GM18873 (cell line): ENCODE data around the gene PAIP2.
"Not testable (repeated sequence)": the region's sequence is repeated elsewhere in the genome, so short reads cannot be mapped to it uniquely, and the experiment has no call there.

Experiments used
- ATAC-seq: cut with Tn5 transposase; IDR thresholded peaks from one replicate; pipeline ENCODE4 v1.9.1; 2021; ENCODE audit warnings: mild to moderate bottlenecking, moderate library complexity, moderate number of reproducible peaks; ENCODE audit not compliant: unreplicated experiment, low FRiP score

The PAIP2 gene, protein sequence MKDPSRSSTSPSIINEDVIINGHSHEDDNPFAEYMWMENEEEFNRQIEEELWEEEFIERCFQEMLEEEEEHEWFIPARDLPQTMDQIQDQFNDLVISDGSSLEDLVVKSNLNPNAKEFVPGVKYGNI

DNA sequence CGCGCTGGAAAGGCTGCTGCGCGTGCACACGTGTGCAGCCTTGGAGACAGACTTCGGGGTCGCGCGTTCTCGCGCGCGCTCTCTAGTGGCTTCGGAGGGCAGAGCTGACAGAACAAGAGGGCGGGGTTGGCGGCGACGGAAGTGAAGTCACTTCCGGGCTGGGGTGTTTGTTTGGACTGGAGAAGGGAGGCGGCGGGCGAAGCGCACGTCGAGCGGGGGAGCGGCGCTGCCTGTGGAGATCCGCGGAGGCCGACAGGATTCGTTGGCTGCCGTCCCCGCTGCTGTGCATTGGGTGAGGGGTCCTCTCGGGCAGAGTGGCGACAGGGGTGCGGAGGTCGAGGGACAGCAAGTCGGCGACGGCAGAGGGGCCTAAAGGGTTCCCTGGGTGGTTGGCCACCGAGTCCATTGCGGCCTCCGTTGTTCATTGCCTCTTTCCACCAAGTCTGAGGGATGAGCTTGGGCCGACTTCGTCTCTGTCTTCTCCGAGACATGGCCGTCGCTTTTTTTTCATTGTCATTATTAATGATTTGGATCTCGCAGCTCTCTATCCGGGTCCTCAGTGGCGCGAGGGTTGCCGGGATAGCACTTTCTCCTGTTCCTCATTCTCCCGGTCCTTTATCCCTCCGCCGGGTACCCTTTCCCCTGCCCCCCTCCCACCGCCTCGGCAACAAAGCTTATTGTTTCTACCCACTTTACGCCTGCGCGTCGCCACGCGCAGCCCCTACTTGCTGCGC, at the start of gene PAIP2:
TSS of gene PAIP2 (plus strand) at position 166 of the 734 bp plus-strand sequence. CDS start 21,931 bp downstream, outside the sequence.
- peak; percentile 87 for ATAC-seq

DNA sequence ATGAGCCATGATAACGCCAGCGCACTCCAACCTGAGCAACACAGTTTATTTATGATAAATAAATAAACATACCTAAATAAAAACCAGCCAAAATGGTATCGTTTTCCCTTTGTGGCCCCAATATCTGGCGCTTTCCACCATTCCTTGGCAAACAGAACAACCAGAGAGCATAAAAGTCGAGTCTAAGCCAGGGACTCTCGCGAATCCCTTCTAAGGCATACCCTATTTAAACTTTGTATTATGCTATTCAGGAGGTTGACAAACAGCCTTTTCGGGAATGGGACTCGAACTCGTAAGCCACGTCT, 48.5 kb upstream of the PAIP2 start:
- no peak for ATAC-seq

DNA sequence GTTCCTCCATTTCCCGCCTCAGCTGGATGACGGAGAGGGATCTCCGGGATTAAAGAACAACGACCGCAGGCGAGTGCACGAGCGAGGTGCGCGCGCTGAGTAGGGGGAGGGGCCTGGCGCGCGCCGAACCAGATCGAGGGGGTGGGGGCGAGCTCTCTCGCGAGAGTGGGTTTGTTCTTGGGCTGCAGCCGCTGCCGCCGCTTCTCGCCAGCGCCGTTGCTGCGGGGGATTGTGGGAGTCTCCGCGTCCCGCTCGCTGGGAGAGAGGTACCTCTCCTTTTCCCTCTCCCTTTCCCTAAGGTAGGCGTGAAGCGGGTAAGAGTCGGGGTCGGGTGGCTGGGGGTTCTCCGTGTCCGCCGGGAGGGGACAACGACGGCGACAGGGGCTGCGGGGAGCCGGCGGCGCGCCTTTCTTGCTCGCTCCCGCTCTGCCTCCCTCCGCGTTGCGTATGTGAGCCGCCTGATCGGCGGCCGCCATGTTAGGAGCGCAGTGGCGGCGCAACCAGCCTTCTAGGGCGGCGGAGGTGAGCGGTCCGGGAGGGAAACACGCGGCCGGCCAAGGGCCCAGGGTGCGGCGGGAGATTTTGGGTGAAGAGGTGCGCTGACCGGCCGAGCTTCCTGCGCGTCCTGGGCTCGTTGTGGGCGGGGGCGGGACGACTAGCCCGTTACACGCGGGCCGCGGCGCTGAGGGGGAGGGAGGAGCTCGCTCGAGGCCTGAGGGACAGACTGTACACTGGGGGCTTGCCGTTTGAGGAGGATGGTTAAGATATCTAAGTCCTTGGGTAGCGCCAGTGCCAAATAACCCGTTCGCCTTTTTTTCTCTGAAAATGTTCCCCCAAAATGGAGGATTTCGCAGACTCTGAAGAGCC, 47.9 kb upstream of the PAIP2 start, which contains the start of gene MATR3:
TSS of gene MATR3 (plus strand) at position 234 of the 867 bp plus-strand sequence. CDS start 13,676 bp downstream, outside the sequence.
- ATAC-seq: peak; percentile 57

DNA sequence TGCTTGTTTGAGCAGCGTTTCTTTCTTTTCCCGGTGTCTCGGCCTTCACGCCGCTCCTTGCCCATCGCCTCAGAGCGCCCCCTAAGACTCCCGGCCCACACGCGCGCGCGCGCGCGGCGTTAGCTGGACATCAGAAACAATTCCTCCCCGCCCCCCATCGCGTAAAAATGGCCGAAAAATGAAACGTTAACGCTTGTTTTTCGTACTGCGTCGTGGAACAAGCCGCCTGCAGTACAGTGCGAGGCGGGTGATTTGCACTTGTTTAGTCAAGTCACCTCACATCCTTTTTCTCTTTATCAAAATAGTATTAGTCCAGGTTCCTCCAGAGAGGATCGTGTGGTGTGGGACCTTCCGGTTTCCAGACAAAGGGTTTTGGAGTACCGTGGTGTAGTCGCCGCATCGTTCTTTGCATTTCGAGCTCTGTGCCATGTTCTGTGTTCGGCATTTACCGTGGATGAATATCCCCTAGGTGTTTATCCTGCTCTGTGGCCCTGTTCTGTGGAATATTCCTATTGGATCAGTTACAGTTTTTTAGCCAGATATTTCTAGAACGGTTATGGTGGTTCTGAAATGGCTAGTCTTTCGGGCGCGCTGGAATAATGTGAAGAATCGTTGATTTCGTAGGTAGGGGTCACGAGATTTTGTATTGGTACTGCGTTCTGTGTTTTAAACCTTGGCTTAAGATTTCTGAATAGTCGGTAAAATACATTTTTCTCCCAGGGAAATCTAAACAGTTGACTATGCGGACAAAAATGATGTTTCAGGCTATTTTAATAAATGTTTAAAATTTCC, 47.1 kb upstream of the PAIP2 start:
- ATAC-seq: peak; percentile 21

DNA sequence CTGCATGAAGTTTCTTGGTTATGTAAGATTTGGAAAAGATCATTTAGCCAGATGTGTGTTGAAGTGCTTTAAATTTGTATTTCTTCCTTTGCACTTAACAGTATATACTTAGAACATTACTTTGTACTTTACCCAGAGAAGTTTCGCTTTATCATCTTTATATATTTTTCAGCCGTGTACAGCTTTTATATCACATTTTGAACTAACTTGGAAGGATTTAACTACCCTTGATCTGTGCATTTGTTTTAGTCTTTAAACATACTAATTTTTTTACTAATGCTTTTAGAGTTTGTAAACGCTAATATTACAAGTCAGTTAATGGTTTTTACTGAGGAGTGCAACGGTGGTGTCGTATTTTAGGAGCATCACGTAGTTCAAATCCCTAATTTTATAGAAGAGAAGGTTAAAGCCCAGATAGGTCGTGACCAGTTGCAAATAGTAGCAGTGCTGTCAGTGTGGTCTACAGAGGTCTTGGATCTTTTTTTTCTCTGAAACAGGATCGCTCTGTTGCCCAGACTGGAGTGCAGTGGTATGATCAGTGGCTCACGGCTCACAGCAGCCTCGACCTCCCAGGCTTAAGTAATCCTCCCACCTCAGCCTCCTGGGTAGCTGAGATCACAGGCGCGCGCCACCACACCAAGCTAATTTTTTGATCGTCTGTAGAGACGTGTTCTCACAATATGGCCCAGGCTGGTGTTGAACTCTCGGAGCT, 46.2 kb upstream of the PAIP2 start:
- no peak for ATAC-seq

DNA sequence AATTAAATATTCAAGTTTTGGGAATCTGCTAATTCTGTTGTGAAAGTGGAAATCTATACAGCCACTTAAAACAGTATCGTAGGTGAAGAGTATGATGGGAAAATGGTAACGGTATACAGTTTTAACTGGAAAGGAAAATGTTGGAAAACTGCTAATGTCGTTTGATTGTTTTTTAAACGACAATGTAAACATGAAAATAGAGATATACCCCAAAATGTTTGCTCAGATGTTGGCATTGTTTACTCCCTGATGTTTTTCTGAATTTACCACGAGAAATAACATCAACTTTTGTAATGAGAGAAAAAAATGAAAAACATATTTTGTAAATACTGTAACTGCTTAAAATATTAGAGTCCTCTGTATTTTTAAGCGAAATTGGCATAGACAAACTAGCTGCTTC, 45.5 kb upstream of the PAIP2 start:
- no peak for ATAC-seq

DNA sequence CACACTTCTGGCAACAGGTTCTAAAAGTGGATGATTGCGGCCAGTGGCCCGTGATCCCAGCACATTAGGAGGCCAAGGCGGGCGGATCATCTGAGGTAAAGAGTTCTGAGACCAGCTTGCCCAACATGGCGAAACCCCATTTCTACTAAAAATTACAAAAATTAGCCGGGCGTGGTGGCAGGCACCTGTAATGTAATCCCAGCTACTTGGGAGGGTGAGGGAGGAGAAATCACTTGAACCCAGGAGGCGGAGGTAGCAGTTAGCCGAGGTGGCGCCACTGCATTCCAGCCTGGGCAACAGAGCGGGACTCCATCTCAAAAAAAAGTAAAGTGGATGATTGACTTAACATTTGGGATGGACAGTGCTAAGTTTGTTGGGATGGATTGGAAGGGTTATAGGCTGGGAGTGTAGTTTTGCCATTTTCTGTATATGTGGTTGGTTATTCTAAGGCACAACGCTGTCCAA, 44.8 kb upstream of the PAIP2 start:
- ATAC-seq: no peak

DNA sequence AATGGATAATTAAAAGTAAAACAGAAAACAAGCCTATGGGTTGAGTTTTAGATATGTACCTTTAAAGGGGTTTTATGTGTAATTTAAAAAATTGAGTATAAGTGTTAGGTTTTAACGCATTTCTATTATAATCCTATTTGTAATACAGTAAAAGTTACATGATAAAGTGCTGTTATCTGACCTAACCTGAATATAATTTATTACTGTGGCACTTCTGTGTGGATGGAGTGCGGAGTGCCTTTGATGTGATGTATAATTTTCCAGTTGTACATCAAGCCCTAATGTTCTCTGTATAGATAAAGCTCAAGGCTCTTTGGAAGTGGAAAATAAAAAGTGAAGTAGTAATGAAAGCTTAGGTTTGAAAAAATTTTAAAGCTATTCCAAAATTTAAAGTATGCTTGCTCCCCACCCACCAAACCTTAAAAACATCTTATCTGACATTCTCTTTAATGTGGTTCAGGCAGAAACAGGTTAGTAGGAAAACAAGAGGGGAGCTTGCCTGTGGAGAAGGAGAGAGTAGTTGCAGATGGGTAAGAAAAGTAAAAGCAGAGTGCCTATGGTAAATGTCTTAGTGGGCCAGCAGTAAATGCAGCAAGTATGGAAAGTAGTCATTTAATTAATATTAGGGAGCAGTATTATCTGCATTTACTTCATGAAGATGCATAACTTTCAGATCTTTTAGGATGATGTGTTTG, 44.1 kb upstream of the PAIP2 start:
- no peak for ATAC-seq

DNA sequence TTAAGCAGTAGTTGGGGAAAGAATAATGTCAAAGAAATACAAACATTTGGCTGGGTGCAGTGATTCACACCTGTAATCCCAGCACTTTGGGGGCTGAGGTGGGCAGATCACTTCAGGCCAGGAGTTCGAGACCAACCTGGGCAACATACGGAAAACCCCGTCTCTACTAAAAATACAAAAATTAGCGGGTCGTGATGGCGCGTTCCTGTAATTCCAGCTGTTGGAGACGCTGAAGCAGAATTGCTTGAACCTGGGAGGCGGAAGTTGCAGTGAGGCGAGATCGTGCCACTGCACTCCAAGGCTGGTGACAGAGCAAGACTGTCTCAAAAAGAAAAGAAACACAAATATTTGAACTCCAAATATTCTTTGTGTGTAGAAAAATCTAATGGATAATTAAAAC, 43.4 kb upstream of the PAIP2 start:
- no peak for ATAC-seq

DNA sequence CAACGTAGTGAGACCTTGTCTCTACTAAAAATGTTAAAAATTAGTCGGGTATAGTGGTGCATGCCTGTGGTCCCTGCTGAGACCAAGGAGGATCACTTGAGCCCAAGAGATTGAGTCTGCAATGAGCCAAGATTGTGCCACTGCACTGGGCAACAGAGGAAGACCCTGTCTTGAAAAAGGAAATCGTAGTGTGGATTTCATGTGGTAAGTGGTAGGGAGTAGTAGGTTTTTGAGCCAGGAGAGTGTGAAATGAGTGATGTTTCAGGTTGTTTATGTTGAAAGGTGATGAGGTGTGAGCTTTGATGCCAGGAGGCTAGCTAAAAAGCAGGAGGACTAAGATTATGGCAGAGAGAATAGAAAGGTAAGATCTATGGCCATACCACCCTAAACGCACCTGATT, 42.2 kb upstream of the PAIP2 start:
- no peak for ATAC-seq

DNA sequence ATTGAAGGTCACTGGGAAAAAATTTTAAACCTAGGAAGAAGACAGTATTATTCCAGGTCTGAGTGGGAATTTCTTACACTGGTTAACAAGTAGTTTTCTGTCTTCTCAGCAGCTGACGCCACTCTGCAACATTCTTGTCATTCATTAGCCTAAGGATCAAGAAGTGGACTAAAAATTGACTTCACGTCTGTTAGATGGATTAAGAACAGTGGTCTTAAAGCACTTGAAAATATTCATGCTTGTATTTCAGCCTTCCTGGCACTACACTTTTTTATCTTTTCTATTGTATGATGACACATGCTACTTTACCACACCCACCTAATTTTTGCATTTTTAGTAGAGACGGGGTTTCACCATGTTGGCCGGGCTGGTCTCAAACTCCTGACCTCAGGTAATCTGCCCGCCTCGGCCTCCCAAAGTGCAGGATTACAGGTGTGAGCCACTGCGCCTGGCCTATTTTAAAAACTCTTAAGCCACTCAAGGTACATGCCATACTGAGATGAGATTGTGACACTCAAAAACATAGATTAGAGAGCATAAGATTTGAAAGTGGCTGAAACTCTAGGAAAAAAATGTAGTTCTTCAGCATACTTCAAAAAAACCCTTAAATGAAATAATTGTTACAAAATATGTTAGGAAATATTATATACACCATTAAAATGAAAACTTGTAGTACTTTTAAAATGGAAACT, 39.7 kb upstream of the PAIP2 start:
- ATAC-seq: no peak

DNA sequence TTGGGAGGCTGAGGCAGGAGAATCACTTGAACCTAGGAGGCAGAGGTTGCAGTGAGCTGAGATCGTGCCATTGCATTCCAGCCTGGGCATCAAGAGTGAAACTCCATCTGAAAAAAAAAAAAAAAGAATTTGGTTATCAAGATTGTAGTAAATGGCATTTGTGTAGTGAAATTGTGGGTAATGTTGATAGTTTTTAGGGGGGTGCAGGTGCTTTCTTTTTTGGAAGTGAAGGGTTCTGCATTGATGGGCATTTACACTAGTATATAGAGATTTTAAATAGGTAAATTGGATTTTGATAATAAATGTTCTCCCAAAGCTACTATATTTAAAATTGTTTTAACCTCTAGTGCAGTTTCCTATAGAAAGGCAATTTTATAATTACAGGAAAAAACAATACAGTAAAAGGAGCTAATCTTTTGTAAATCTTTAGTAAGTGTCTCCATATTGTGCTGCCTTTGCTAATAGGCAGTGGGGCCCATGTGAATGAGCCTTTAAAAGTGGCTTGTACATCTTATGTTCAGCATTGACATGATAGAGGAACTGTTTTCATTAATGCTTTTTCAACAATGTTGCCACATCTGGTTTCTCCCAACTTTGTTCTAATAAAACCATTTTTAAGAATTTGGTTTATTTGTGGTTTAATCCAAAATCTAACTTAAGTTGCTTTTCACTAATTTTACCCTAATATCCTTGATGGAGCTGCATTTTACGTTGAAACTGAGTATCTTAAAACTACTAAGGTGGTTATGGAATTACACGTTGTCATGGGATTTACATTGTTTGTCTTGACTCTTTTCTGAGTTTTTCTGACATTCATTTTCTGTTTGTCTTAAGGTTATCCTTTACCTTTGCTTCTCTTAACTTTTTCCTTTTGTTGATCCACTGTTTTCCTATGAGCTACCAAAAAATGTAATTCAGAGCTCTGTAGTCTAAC, 37.0 kb upstream of the PAIP2 start:
- no peak for ATAC-seq

DNA sequence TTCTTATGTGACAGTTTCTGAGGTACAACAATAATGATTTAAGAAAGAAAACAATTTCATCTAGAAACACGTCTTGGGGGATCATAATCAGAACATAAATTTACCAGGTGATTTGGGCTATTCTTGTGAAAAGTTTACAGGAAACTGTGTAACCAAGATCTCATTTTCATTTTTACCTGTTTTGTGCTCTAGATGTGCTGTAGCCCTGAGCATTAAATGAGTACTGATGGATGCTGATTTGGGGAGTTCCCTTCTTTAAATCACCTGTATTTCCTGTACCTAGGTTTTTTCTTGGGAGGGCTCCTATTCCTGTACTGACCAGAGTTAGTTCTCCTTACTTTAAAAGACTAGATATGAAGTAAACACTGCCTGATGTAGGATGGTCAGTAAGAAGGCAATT, 35.5 kb upstream of the PAIP2 start:
- ATAC-seq: no peak

DNA sequence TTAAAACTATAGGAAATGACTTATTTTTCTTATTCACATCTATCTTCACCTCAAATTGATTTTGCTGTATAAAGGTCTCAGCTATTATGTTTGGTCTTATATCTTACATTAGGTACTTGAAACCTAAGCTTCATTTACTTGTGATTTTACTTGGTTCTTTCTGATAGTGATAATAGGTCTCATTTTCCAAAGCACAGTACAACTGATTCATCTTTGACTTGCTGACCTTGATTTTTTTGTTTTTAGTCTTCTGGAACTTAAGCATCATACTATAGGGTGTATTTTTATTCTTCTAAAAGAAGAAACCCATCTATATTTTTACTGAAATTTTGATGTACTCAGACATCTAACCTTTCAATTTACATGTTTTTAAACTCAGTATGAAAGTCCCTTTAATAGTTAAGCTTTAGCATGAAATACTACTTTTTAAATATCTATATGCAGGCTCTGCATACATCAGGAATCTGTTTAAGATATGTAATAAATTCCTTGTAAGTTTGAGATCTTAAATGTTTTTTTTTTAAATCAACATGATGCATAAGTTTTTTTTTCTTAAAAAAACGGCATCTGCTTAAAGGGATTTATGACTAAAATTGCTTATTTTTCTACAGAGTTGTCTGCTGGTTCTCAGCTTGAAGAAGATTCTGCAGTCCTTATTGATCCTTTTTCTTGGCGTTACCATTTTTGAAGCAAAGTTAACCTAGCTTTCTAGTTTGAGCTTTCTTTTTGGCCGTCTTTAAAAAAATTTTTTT, 34.9 kb upstream of the PAIP2 start:
- ATAC-seq: no peak

DNA sequence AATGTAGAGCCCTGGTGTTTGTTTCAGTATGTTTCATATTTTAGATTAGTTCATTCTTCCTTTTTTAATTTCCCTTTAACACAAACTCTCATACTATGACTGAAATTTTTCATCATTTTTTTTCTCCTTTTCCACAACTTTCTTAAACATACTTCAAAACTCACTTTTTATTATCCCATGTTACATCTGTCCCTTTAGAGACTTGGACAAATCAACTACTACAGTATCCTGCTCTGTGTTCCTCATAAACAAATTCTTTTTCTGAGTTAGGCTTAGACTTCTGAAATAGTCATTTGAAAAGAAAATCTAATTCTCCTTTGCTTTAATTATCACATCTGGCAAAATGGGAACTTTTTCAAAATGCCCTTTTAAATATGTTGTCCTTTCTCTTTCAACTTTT, 32.9 kb upstream of the PAIP2 start:
- ATAC-seq: no peak

DNA sequence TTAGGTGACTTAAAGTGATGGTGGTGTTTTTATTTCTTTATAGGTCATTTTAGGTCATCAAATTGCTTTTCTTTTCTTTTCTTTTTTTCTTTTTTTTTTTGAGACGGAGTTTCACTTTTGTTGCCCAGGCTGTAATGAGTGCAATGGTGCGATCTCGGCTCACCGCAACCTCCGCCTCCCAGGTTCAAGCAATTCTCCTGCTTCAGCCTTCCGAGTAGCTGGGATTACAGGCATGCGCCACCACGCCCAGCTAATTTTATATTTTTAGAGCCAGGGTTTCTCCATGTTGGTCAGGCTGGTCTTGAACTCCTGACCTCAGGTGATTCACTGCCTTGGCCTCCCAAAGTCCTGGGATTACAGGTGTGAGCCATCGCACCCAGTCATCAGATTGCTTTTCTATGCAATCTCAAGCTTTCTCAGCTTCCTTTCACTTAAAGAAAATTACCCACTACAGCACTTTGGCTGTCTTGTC, 30.9 kb upstream of the PAIP2 start:
- ATAC-seq: not testable (repeated sequence)

DNA sequence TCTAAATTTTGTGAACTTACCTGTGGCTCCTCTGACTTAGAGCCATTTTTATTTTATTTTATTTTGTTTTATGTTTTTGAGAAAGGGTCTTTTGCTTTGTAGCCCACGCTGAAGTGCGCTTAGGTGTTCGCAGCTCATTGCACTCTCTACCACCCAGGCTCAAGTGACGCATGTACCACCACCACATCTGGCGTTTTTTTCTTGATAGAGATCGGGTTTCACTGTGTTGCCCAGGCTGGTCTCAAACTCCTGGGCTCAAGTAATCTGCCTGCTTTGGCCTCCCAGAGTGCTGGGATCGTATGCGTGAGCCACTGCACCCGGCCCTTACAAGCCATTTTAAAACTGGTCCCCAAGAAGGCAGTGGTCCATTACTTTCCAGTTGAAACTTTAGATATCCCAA, 29.6 kb upstream of the PAIP2 start:
- ATAC-seq: no peak
